A204.1 (cell line): Measurements from ENCODE around the gene OXCT1.
A peak's percentile ranks its signal among the peaks of the same experiment; 100 is the strongest.

Source experiments
- FAIRE-seq: peaks from 2 replicates; lab custom pipeline; 2012; peaks lifted over from hg19 to GRCh38; lab: Jason Lieb, UNC

The OXCT1 gene

GRCh38 chr5:41869724-41870626 lies at the start of gene OXCT1:
TSS of gene OXCT1 (minus strand) at chr5:41870425. CDS start at chr5:41870358, 67 bp downstream.
- FAIRE-seq = no peak

- FAIRE-seq = no peak
Measured at GRCh38 chr5:41918105-41918504, 47.9 kb upstream of the OXCT1 start.

DNA sequence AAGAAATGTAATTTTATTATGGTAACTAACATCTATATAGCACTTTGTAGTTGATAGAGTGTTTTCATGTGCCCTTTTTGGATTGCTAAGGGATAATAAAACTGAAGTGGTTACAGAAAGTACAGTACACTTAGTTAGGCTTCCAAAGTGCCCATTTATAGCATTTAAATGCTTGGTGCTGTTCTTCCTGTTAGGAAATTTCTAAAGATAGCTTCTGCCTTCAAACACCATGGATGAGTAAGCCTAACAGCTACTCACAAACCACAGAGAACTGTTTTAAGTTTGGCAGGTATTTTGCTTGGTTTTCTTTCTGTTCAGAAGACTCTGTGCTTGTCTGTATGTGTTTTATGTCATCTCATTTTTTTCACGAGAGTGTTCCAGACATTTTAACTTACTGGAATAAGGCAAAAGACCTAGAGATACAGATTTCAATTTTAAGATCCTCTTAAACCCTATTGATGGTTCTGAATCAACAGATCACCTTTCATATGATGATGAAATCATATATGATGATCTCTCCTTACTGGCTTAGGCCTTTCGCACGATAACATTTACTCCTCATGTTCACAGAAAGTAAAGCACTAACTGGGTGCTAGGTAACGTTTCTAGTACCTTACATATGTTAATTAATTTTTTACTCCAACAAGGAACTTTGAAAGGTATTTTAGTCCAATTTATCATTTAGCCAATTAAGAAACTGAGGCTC lies 38.3 kb upstream of the OXCT1 start:
- FAIRE-seq = no peak

DNA sequence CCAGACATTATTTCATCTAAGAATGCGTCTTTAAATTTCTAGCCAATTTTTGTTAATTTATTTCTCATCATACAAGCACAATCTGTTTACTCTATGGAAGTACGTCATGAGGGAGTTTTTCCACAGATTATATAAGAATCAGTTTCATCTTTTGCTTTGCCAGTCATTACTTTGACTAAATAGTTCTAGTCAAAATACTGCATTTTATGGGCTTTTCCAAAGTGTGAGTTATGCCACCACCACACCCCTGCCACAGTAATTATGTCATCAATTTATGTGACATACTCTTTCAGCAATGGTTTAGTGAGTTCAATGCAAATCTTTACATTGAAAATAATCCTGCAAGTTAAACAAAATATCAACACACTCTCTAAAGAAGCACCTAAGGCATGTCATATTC lies 35.9 kb upstream of the OXCT1 start:
- FAIRE-seq = no peak

DNA sequence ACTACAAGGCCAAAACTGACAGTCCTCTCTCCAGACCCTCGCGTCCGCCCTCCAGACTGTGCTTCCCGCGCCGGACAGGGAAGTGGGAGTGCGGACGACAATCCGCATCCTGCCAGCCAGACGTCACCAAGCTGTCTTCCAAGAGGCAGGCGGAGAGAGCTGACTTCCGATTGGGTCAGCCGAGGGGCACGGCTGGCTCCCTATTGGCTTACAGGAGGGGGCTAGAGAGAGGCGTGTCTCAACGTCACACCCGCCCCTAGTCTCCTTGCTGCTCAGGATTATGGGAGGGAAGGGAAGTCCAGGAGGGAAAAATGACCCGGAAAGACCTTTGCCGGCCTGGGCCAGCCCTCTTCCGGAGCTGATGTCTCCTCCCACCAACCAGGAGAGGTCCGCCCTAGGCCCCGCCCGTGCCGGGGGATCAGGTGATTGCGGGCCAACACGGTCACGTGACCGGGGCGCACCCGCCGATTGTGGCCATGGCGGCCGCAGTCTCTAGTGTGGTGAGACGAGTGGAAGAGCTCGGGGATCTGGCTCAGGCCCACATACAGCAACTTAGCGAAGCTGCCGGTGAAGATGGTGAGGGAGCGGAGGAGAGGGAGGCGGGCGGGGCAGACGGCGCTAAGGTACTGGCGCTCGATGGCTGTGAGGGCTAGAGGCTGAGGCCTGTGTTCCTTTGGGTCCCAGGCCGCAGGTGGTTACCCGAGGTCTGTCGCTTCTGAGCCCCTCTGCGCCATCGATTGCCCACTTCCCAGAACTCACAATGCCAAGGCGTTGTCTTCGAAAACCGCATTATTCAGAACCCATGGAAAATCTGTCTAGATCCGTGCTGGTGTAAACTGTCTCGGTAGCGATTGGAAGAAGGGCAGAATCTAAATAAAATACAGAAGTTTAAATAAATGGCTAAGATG lies 33.9 kb upstream of the OXCT1 start, which contains the start of gene RIMOC1:
TSS of gene RIMOC1 (plus strand) at position 453 of the 908 bp plus-strand sequence. CDS start at position 477, 24 bp downstream.
- peak; percentile 99 for FAIRE-seq

DNA sequence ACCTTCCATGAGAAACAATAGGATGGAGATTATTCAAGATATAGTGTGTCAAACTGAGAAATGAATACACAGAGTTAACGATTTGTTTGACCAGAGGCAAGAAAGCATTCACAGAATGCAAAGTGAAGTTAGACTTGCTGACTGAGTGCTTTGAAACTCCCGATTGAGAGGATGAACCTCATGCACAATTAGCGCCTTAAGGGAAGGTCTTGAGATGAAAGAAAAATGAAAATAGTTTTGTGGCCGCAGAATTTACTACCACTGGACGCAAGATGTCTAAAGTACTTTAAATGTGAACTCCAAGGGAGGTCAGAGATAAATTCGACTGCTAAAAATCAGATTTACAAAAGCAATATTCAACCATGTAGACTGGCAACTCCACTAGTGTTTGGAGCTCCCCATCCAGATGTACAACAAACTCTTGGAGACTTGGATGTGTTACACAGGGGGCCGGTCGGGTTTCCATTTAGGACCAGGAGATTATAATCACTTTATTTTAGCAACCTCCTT lies 33.2 kb upstream of the OXCT1 start:
- no peak for FAIRE-seq

DNA sequence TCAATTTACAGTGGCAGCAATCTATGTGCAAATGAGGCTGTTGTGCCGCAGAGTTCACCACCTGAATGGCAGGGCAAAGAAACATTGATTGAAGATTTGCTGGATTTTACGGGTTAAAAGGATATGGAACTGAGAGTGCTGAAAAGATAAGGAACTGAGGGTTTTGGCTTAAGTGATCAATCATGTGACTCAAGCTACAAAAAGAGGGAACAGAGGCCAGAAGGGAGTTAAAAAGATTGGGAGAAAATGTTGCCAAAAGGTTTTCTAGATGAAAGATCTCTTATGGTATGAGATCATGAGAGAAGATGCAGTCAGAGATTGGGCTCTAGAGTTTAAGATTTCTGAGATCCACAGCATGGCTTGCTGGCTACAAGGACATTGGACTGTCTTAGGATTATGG lies 26.0 kb upstream of the OXCT1 start:
- no peak for FAIRE-seq

- peak; percentile 43 for FAIRE-seq
Measured at GRCh38 chr5:41893074-41893851, 23.0 kb upstream of the OXCT1 start.

GRCh38 chr5:41892031-41892430 lies 21.8 kb upstream of the OXCT1 start:
- FAIRE-seq = no peak

DNA sequence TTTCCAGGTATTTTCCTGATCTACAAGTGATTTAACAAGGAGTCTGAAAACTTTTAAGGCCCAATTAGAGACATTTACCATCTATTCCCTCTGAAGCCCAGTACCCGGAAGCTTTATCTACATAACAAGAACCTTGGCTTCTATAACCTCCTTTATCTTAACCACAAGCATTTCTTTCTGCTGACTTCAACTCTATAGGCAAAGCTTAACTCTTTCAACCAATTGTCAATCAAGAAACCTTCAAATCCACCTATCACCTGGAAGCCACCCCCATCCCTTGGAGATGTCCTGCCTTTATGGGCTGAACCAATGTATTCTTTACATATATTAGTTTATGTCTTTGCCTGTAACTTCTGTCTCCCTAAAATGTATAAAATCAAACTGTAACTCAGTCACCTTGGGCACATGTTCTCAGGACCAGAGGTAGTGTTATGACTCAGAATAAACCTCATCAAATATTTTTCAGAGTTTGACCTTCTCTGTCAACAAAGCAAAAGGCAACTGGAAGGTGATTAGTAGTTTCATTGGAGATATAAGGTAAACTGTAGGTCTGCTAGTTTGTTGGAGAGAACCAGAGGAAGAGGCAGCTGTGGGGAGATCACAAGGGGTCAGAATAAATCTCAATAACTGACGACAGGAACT lies 21.0 kb upstream of the OXCT1 start:
- no peak for FAIRE-seq

DNA sequence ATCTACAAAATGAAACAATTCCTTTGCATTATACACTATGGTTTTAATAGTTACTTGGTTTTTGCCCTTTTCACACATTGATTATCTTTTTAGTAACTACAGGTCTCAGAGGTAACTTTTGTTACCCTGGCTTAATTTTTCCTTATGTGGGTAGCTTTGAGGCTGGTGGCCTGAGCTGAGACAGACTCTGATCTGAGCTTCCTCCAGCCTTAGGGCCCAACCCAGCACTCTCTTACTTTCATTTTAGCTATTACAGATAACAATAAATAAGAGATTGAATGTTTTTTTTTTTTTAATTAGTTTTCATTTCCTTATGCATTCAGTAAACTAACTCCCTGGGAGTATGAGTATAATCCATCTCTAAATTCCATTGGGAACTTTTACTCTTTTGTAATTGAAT lies 15.1 kb upstream of the OXCT1 start:
- no peak for FAIRE-seq

GRCh38 chr5:41883936-41884335 lies 13.7 kb upstream of the OXCT1 start:
- no peak for FAIRE-seq

- no peak for FAIRE-seq
Measured at GRCh38 chr5:41883243-41883642, 13.0 kb upstream of the OXCT1 start.

GRCh38 chr5:41882765-41883164 lies 12.5 kb upstream of the OXCT1 start:
- no peak for FAIRE-seq

GRCh38 chr5:41878643-41879478 lies 8.6 kb upstream of the OXCT1 start:
- no peak for FAIRE-seq

DNA sequence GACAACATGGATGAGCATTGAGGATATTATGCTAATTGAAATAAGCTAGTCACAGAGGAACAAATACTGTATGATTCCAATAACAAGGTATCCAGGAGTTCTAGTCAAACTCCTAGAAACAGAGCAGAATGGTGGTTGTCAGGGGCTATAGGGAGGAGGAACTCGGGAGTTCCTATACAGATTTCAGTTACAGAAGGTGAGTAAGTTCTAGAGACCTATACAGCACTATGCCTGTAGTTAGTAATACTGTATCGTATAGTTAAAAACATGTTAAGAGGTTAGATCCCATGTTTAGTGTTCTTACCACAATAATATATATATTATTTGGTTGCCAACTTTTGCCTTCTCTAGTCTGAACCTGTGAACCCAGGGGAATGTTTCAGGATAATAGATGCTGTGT lies 7.9 kb upstream of the OXCT1 start:
- no peak for FAIRE-seq

- no peak for FAIRE-seq
Measured at GRCh38 chr5:41877408-41877807, 7.2 kb upstream of the OXCT1 start.

DNA sequence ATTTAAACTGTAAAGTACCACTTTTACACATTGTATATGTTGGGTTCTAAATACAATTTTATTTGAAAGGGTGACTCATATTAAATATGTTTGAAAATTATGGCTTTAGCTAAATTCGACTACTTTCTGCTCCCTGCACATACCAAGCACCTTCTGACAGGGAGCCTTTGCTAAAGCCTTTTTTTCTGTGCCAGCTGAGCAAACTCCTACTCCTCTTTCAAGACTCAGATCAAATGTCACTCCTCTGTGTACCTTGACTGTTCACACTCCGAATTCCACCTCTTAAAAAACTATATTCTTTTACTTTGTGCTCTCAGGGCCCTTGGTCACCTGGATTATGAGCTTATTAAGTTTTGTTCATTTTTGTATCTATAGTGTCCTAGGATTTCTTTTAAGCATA lies 6.5 kb upstream of the OXCT1 start:
- no peak for FAIRE-seq

DNA sequence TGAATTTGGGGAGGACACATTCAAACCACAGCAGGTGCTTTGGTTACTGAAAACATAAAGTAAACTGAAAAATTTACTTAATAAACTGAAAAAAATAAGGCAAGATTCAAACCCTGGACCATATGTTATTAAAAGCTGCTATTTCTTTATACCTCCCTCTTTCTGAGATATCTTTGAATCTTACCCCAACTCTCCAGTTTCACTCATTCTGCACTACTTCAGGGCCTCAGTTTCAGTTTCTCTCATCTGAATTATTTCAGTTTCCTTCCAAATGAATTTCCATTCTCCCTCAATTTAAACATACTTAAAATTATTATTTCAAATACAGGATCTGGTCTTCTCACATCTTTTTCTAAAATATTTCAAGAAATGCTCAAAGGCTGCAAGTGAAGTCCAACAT lies 4.9 kb upstream of the OXCT1 start:
- no peak for FAIRE-seq

- FAIRE-seq = no peak
Measured at GRCh38 chr5:41874512-41875060, 4.4 kb upstream of the OXCT1 start.
